ENCODE results near the gene RELL2.
"Not testable (repeated sequence)": the region's sequence is repeated elsewhere in the genome, so short reads cannot be mapped to it uniquely, and the experiment has no call there.

Gene RELL2

GRCh38 chr5:141636413-141637122, at the start of gene RELL2, which contains the start of gene HDAC3:
Gene RELL2 (plus strand): TSS chr5:141636997. CDS start chr5:141638226, 1,229 bp downstream.
Gene HDAC3 (minus strand): TSS chr5:141636849. CDS start chr5:141636790, 59 bp downstream.
- H3K27ac ChIP-seq, result peak within 1 kb of the TSS; percentile 58
- no peak for DNase-seq (ENCODE audit: low read depth, low spot score)

GRCh38 chr5:141590127-141590526, 46.7 kb upstream of the RELL2 start:
- no peak overlapping the region for H3K27ac ChIP-seq
- DNase-seq (ENCODE audit: low read depth, low spot score), result no peak

DNA sequence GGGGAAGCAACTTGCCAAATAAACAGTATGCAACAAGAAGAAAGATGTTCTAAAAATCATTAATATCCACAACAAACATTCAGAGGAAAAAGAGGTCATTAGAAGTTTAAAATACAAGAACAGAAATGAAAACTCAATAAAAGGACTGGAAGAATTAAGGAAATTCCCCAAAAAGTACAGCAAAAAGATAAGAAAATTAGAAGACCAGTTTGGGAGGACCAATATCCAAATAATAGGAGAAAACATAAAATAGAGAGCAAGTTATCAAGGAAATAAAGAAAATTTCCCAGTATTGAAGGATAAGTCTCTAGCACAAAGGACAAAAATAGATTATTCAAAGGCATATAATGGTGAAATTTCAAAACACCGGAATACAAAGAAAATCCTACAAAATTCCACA, 39.9 kb upstream of the RELL2 start:
- DNase-seq (ENCODE audit: low read depth, low spot score), result no peak
- H3K27ac ChIP-seq, result peak overlapping the region; percentile 47

DNA sequence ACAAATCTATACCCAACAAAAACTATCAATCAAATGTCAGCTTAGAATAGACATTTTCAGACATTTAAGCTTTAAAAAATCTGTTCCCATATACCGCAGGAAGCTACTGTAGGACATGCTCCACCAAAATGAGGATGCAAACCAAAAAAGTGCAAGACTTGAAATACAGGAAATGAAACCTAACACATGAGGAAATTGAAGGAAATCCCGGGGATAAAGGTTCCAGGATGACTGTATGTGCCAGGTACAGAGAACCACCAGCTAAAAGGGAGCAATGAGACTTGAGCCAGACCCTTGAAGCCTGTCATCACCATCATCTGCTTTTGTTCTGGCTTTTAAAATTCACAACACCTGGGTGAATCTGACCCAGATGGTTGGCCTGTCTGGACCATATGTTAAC, 39.4 kb upstream of the RELL2 start:
- H3K27ac ChIP-seq, result peak overlapping the region; percentile 47
- no peak for DNase-seq (ENCODE audit: low read depth, low spot score)

- H3K27ac ChIP-seq, result peak overlapping the region; percentile 47
- no peak for DNase-seq (ENCODE audit: low read depth, low spot score)
These were observed 39.0 kb upstream of the RELL2 start for GRCh38 chr5:141597814-141598213.

- peak overlapping the region; percentile 47 for H3K27ac ChIP-seq
- DNase-seq (ENCODE audit: low read depth, low spot score), result no peak
These were observed 38.1 kb upstream of the RELL2 start for GRCh38 chr5:141598391-141599345.

DNA sequence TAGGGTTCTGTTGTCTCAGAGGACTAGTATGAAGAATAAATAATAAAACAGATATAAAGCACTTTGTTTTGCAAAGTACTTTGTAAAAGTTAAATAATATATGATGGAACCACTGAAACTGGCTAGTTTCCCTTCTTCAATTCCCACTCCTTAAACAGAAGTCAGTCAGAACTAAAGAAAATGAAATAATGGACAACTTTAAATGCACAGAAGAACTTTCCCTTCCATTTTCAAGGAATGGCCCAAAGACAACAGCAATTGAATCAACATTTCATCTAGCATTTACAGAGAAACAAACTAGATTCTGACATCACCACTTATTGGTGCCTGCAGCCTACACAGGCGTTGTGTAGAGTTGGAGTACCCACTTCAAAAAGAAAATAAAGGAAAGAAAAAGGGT, 34.2 kb upstream of the RELL2 start:
- H3K27ac ChIP-seq, result peak overlapping the region; percentile 81

DNA sequence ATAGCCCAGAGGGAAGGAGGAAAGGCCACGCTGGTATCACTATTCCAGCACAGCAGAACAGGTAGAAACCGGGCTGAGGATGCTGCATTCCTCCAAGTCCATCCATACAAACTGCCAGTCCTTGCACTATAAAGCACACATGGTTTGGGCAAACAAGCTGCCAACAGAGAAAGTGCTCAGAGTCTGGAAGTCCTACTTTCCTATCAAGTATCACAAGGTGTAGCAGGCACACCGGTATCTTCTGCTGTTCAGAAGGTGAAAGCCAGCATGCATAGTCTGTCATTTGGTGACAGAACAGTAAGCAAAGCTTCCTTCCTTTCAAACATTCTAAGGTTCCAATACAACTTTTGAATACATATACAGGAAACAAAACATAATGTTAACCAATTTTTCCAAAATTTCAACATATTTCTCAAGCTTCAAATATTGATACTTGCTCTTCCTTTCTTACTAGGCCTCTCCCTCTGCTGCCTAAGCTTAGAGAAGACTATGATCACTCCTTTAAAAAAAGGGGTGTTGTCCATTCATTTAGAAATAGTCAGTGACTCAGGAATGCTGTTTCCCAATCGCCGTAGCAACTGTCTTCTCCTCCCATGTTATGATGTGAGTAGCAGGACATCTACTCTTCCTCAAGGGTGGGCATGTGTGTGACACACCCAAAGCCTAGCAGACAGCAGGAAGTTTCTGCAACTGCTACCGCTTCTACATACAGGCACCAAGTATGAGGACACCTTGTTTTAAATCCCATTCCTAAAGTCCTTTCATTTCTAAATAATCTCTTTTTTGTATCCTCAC, 32.7 kb upstream of the RELL2 start:
- H3K27ac ChIP-seq, result peak overlapping the region; percentile 81
- DNase-seq (ENCODE audit: low read depth, low spot score), result peak; percentile 73

More for the DNA sequence above, 34.2 kb upstream of the RELL2 start:
- DNase-seq (ENCODE audit: low read depth, low spot score), result no peak

GRCh38 chr5:141605523-141606277, 31.1 kb upstream of the RELL2 start:
- DNase-seq (ENCODE audit: low read depth, low spot score), result no peak
- H3K27ac ChIP-seq, result peak overlapping the region; percentile 81

DNA sequence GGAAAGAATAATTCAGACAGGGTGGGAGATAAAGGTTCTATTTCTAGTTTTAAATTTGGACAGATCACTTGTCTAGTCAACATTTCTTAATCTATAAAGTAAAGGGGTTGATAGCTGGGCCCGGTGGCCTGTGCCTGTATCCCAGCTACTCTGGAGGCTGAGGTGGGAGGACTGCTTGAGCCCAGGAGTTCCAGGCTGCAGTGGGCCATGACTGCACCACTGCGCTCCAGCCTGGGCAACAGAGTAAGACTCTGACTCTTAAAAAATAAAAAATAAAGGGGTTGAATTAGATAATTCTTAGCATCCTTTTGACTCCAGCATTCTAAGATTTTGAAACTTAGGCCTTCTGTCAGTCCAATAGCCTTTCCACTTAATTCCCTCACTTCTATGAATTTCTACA, 28.8 kb upstream of the RELL2 start:
- H3K27ac ChIP-seq, result peak overlapping the region; percentile 16

GRCh38 chr5:141608557-141608956, 28.2 kb upstream of the RELL2 start:
- peak overlapping the region; percentile 16 for H3K27ac ChIP-seq

More for the DNA sequence above, 28.8 kb upstream of the RELL2 start:
- DNase-seq (ENCODE audit: low read depth, low spot score), result no peak

DNA sequence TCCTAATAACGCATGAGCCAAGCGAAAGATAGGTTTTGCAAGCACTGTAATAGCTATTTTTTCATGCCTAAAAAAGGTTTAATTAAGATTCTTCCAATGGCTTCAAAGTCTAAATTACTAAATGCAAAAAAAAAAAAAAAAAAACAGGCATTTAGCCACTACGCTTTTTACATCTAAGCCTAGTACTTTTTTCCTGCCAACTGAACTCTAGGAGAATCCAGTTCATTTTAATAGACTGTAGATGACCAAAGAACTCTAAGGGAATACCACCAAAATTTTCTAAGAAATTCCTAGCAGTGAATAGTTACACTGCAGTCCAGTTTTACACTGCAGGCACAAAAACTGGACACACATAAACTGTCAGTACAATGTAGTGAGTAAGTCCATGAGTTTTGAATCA, 27.8 kb upstream of the RELL2 start:
- H3K27ac ChIP-seq, result no peak overlapping the region
- no peak for DNase-seq (ENCODE audit: low read depth, low spot score)

More at GRCh38 chr5:141608557-141608956, 28.2 kb upstream of the RELL2 start:
- no peak for DNase-seq (ENCODE audit: low read depth, low spot score)

DNA sequence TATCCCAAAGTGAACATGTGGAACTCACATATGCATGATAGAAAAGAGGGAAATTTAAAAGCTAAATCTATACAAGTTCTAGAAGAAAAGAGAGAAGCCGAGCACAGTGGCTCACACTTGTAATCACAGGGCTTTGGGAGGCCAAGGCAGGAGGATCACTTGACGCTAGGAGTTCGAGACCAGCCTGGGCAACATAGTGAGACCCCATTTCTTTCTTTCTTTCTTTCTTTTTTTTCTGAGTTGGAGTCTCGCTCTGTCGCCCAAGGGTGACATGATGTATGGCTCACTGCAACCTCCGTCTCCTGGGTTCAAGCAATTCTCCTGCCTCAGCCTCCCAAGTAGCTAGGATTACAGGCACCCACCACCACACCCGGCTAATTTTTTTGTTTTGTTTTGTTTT, 26.9 kb upstream of the RELL2 start:
- H3K27ac ChIP-seq; DNase-seq (ENCODE audit: low read depth, low spot score): not testable (repeated sequence)

DNA sequence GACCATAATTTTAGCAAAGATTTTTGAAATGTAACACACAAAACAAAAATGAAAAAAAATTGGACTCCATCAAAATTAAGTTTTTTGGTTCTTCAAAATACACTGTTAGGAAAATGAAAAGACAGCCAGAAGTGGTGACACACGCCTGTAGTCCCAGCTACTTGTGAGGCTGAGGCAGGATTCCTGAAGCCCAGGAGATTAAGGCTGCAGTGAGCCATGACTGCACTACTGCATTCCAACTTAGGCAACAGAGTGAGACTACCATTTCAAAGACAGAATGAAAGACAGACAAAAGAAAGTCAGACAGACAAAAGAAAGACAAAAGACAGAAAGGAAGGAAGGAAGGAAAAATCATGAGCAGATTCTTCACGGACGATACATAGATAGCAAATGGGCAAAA, 25.5 kb upstream of the RELL2 start:
- DNase-seq (ENCODE audit: low read depth, low spot score), result no peak

DNA sequence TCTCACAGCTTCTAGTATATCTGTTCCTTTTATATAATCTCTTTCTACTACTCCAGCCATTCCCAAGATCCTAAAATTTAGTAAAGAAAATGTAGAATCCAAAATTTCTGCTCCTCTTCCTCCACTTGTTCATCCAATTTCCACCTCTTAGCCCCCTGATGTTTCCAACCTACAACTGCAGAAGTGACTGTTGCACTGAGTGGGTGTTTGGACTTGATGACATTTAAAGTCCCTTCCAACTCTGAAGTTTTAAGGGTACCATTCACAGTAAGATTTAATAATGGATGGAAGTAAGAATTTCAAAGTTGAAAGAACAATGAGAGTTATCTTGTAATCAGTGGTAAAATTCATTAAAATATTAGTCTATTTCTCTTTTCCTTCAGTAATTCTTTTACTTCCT, 23.5 kb upstream of the RELL2 start:
- no peak overlapping the region for H3K27ac ChIP-seq
- no peak for DNase-seq (ENCODE audit: low read depth, low spot score)

More for the DNA sequence above, 25.5 kb upstream of the RELL2 start:
- no peak overlapping the region for H3K27ac ChIP-seq

DNA sequence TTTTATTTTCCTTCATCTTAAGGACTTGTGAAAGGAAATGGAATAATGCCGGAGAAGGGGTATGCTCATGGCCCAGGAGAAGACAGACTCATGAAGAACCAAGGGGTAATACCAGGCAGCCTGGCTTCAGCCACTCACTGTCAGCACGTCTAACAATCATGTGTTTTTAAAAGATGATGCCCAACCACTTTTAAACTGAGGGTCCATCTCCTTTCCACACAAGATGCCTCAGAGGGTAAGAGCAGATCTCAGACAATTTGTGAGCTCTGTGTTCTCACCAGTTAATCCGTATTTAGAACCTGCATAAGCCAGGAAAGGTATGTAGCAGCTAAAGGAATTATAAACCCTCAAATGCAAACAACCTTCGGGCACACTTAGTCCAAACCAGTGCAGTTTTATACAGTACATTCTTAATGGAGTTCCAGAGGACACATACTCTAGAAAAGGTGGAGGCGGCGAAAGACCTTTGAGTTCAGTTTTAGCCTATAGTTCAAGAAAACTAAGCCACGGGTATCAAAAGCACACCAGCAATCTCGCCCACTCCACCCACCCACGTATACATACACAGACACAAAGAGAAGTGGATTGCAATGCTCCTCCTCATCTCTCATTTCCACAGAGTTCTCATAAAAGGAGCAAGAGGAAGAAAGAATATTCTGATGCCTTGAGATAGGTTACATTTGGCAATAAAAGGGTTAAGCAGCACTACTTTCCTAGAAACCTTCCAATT, 20.6 kb upstream of the RELL2 start:
- H3K27ac ChIP-seq, result no peak overlapping the region
- no peak for DNase-seq (ENCODE audit: low read depth, low spot score)

- peak overlapping the region; percentile 96 for H3K27ac ChIP-seq
- no peak for DNase-seq (ENCODE audit: low read depth, low spot score)
These were observed 19.7 kb upstream of the RELL2 start for GRCh38 chr5:141617128-141617527.

- H3K27ac ChIP-seq, result peak overlapping the region; percentile 96
- DNase-seq (ENCODE audit: low read depth, low spot score), result no peak
These were observed 19.1 kb upstream of the RELL2 start for GRCh38 chr5:141617682-141618029.
